NCI-H2107 treated with DMSO at 0.1 percent for 48 hours (cell line): ENCODE data around the gene SIPA1.

Source experiments
- DNase-seq: peaks from one replicate; lab custom pipeline; 2025; ENCODE audit not compliant: unreplicated experiment; lab: John Stamatoyannopoulos, UW

The SIPA1 gene

DNA sequence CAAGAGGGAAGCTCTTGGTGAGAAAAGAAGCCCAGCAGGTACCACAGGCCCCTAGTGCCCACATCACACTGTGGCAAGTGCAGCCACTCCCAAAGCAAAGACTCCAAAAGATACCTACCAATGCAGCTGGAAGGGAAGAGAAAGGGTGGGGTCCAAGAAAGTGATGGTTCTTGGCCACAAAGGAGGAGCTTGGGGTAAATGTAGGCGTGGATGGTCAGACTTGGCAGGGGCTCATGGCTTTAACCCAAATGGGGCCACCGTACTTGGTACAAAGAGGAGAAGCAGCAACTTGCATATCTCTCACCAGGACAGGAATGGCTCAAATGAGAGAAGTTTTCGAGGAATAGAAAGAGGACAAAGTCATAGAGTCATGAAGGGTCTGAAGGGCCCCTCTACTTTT lies 28.7 kb upstream of the SIPA1 start:
- DNase-seq = no peak

DNA sequence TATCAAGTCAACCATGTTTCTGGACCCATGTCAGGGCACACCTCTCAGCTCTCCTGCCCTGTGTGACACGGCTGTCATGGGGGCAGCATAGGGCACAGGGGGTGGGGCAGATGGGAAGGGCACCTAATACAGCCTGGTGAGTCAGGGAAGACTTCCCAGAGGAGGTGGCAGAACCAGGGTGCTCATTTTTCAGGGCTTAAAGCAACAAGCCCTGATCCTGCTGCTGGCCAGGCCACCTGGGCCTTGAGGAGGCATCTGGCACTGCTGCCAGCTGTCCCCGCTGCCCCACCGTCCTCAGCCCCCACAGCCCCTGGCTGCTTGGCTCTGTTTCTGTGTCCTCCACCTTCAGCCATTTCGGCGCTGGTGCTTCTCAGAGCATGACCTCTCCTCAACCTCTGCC lies 28.2 kb upstream of the SIPA1 start:
- DNase-seq = no peak

DNA sequence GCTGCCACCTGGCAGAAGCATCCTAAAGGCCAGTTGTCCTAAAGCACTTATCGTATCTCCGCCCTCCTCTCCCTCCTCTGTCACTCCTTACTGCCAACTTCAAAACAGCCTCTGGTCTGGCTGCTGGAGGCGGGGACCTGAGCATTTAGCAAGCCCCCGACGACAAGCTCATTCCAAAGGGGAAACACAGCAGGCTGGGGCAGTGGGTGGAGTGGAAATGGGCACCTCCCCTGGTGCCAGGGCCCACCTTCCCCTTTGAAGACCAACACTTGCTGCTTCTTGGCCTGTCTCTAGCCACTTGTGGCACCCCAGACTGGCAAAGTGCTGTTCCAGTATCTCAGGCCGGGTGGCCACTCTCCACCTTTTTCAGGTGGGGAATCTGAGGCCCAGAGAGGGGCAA lies 27.5 kb upstream of the SIPA1 start:
- no peak for DNase-seq

DNA sequence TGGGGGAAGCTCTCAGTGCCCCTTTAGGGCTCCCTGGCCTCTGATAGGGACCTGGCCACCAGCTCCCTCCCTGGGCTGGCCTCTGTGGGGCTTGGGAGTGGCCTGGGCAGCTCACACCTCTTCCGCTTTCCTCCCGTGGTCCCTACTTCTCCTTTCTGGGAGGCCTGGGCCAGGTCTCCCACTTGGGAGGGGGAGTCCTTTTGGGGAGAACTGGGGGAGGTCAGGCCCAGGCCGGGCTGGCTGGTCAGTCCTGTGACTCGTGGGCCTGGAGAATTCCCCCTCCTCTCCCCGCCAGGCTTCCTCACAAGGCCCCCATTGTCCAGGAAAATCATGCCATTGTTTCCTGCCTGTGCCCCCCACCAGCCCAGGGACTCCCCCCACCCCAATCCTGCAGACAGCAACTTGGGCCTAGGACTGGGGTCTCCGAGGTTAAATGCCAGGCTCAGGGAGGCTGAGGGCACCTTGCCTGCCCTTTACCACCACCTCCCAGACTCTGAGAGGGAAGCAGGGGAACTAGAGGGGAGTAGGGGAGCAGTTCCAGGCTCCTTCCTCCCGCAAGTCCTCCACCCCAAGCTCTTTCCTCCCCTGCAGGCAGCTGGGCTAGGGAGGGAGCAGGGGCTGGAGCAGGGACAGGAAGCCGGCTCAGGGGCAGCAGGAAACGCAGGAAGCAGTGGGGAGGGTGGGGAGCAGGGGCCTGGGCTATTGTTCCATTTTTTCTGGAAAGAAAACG lies 26.7 kb upstream of the SIPA1 start:
- no peak for DNase-seq

DNA sequence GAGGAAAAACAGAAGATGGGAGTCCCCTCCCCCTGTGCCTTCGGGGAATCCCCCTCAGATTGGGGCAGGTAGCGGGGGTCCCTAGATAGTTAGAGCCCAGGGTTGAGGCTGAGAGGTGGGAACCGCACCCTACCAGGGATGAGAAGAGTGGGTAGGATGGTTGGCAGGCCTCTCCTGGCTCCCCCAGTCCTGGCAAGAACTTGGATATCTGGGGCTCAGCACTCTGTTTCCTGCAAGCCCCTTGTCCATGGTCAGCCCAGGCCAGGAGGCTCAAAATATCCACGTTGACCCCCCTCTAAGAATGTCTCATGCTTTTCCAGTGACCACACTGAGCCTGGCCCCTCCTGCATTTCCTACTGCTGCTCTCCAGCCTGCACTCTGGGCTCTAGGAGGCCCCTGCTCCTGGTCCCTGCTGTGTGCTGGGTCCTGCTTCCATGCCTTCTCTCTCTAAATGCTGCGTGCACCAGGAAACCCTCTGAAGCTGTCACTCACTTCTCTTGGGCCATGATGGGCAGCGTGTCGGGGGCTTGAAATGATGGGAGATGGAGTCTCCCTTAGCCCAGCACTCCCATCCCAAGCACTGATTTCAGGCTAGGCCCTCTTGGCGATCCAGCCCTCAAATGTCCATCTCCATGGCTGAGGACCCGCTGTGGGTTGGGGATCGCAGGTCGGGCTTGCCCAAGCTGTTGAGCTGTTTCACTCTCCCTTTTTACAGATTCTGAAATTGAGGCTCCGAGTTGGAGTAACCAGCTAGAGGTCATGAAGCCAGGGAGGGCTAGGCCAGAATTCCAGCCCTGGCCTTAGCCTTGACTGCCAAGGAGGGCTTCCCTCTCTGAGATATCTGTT lies 25.9 kb upstream of the SIPA1 start:
- DNase-seq = no peak

DNA sequence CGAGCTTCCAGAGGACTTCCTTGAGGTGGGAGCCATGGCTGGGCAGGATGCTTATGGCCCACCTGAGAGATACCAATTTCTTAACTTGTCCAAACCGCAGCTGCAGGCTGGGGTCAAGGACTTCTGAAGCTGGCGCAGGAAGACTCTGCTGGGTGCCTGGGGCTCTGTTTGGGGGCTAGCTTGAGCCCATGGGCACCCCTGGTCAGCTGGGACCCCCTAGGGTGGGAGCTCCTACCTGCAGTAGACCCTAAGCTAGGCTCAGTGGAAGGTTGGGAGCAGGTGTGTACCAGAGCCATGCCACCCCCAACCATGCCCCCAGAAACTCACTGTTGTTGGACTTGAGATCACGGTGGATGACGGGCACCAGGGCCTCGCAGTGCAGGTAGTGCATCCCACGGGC lies 25.2 kb upstream of the SIPA1 start:
- DNase-seq = no peak

DNA sequence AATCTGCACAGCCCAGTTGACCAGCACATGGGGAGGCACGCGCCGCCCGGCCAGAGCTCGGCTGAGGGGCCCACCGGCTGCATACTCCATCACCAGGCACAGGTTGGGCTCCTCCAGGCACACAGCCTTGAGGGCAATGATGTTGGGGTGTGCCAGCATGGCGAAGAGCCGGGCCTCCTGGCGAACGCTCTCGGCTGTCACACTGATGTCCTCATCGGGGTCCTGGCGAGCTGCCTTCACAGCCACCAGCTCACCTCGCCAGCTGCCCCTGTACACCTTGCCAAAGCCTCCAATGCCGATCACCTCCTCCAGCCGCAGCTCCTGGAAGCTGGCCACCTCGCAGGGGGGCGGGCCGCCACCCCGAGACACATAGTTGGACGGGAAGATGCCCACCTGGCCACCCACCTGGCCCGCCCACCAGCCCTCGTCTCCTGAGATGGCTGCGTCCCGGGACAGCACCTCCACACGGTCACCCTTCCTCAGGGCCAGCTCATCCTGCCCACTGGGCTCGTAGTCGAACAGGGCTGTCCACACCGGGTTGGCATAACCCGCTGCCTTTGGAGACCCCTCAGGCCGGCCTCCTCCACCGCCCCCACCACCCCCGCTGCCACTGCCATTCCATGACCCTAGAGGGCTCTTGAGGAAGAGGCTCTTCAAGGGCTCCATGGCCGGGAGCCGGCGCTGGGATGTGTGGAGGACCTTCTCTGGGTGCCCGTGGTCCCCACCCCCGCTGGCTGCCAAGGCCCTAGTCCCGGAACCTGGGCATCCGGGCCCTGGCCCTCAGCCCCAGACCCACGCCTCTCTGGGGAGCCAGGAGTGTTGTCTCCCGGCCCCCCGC lies 24.6 kb upstream of the SIPA1 start:
- no peak for DNase-seq

DNA sequence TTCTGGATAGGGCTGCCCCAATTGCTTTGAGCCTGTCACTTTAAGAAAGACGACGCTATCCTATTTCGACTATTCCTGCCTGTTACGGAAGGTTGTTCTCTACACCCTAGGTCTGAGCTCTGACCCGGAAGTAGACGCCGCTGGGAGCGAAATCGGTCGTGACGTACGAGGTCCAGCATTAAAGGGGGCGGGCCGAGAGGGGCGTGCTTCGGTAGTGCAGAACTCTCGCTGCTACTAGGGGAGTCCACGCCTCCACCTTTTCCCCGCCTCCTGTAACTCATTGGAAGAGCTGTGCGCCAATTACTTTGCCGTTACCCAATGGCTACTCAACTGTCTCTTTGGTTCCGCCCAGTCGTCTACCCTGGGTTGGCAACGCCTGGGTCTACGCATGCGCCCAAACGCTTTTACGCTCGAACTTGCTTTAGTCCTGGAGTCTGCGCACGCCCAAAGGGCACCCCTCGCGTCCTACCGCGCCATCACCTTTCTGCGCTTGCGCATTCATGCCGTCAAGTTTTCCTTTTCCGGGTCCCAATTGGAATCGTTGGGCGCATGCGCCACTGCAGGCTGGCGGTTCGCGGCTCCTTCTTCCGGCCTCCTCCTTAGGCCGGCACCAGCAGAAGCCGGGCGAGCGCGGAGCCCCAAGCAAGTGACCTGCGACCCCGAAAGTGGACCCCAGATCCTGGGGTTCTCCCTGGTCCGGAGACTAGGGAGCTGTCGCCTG lies 22.5 kb upstream of the SIPA1 start, which contains the start of gene PCNX3:
Gene PCNX3 (plus strand): TSS at position 548 of the 721 bp plus-strand sequence. CDS start 536 bp downstream, outside the sequence.
- DNase-seq = peak; percentile 100

DNA sequence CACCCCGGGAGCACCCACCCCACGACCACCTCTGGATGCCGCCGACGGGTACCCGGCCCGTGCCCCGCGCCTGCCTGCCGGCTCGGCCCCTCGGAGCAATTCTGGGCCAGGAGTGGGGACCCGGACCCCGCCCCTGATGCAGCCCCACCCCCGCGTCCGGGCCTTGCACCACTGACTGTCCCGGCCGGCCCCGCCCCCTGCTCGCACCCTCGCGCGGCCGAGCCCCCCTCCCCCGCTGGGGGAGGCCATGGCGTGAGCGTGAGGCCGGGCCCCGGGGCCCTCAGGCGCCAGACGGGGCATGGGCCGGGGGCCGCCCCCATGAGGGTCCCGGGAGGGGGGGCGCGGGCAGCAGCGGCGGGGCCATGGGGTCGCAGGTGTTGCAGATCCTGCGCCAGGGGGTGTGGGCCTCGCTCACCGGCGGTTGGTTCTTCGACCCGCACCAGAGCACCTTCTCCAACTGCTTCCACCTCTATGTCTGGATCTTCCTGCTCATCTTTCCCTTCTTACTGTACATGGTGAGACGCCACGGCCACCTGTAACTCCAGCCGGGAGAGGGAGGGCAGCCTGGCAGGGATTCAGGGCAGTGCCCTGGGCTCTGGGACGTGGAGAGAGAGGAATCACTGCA lies 21.8 kb upstream of the SIPA1 start:
- no peak for DNase-seq

DNA sequence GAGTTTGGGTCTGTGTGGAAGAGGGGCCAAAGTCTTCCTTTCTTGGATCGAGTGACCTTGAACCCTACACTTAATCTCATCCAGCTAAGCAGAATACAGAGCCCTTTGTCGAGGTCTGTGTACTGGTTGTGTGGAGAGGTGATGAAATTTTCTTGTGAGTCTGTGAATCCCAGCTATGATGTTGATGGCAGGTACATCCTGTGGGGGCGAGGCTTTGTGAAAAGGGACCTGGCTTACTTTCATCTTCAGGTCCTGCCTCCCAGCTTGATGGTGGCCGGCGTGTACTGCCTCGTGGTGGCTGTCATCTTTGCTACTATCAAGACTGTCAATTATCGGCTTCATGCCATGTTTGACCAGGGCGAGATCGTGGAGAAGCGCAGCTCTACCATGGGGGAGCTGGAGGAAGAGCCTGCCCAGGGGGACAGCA lies 21.3 kb upstream of the SIPA1 start:
- DNase-seq = no peak

DNA sequence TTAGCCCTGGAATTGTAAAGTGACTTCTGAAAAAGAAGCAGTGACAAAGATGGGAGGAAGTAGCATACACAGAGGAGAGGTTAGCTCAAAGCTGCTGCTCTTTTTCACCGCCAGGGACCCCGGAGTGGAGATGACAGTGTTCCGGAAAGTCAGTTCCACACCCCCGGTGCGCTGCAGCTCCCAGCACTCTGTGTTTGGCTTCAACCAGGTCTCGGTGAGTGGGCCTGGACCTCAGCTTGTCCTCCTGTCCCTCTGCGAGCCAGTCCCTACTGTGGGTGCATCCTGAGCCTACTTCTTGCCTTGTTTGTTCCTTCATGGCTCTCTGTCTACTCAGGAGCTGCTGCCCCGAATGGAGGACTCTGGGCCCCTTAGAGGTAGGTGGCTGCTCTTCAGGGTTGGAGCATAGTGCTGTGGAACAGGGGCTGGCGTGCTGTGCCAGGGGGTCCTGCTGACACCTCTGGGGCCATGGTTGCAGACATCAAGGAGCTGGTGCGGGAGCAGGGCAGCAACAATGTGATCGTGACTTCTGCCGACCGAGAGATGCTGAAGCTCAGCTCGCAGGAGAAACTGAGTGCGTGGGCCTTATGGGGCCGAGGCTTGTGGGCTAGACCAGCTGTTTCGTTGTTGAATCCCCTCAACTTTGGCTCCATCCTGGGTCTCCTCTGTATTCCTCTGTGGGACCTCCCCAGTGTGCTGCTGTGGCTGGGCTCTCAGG lies 20.6 kb upstream of the SIPA1 start:
- DNase-seq = no peak

DNA sequence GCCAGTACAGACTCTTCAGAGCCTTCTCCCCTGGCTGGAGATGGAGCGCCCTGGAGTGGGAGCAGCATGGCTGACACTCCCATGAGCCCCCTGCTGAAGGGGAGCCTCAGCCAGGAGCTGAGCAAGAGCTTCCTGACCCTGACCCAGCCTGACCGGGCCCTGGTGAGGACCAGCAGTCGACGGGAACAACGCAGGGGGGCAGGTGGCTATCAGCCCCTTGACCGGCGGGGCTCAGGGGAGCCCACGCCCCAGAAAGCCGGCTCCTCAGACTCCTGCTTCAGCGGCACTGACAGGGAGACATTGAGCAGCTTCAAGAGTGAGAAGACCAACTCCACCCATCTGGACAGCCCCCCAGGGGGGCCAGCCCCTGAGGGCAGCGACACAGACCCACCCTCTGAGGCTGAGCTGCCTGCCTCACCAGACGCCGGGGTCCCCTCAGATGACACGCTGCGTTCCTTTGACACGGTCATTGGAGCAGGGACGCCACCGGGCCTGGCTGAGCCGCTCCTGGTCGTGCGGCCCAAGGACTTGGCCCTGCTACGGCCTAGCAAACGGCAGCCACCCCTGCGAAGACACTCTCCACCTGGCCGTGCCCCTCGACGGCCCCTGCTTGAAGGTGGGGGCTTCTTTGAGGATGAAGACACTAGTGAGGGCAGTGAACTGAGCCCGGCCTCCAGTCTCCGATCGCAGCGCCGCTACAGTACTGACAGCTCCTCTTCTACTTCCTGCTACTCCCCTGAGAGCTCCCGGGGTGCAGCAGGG lies 19.7 kb upstream of the SIPA1 start:
- no peak for DNase-seq

DNA sequence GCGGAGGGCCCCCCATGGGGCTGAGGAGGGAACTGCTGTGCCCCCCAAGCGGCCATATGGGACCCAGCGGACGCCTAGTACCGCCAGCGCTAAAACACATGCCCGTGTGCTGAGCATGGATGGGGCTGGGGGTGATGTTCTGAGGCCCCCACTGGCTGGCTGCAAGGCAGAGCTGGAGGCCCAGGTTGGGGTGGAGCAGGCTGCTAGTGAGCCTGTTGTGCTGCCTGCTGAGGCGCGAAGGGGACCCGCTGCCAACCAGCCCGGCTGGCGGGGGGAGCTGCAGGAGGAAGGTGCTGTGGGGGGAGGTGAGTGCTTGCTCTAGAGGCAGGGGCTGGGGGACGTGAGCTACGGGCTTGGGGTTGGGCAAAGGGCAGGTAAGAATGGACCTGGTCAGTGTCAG lies 19.1 kb upstream of the SIPA1 start:
- DNase-seq = no peak

DNA sequence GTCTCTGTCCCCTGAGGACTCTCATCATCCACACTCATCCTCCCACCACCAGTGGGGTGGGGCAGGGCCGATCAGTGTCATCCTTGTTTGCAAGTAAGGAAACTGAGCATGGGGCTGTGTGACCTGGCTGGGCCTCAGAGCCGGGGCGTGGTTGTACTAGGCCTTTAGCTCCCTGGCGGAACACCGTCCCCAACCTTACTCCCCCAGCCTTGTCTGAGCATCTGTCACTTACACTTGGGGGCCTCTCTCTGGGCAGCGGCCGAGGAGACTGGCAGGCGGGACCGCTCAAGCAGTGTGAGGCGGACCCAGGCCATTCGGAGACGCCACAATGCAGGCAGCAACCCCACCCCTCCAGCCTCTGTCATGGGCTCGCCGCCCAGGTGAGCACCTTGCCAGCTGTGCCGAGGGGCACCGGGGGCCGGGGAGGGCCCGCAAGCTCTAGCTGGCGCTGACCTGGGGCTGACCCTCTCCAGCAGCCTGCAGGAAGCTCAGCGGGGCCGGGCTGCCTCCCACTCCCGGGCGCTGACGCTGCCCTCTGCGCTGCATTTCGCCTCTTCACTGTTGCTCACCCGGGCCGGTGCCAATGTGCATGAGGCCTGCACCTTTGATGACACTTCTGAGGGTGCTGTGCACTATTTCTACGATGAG lies 18.5 kb upstream of the SIPA1 start:
- DNase-seq = no peak

DNA sequence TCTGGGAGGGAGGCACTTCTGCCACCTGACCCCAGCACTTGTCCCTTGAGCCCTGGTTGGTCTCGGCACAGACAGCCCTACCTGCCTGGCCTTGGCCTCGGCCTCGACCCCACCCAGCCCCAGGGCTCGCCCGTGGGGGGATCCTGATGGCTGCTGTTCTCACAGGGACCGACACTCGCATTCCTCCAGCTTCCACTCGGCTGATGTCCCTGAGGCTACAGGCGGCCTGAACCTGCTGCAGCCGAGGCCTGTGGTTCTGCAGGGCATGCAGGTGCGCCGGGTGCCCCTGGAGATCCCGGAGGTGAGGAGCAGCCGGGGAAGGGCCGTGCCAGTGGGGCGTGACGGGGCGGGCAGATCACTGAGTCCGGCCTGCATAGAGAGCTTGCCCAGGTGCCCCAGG lies 17.2 kb upstream of the SIPA1 start:
- no peak for DNase-seq

DNA sequence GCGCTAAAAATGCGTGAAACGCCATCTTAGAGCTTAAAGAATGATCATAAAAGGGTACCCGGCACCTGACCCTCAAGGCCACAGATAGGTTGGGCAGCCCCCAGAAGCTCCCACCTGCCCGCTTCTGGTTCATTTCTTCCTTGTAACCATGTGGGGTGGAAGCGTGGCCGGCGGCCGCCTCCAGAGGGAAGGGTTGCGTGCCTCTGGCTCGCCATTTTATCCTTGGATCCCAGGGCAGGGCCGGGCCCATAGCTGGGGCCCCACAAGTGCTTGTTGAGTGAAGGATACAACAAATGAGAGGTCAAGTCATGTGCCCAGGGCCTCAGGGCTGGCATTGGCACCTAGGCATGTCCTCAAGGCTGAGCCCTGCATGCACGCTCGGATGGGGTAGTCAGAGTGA lies 16.4 kb upstream of the SIPA1 start:
- no peak for DNase-seq

DNA sequence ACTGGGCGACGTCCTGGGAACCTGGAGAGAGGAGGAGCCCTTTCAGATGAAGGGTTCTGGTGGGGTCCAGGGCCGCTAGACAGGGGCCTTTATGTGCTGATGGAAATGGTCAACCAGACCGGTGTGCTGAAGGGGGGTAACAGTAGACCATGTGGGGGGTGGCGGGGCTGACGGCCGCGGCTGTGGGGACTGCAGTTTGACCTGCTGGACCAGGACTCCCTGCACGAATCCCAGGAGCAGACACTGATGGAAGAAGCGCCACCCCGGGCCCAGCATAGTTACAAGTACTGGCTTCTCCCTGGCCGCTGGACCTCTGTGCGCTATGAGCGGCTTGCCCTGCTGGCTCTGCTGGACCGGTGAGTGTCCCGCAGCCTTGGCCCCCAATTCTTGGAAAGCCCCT lies 15.9 kb upstream of the SIPA1 start:
- DNase-seq = no peak

DNA sequence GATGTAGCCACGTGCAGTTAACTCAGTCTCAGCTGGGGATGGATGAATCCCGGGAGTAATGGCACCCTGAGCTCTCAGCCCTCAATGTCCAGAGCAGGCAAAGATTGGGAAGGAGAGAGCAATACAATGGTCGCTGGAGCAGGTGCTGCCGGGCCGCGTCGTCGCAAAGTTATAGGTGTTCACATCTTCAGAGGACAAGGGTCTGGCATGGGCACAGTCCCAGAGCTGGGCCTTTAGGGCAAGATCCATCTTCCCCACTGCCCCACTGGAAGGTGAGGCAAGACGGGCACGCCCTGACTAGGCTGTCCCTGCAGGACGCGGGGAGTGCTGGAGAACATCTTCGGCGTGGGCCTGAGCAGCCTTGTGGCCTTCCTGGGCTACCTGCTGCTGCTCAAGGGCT lies 14.7 kb upstream of the SIPA1 start:
- DNase-seq = no peak
